PC-9 (cell line): ENCODE measurements around the gene HEG1. TPM values are rescaled to one million over a fixed set of nuclear protein-coding genes. Genes with fewer than 3 reads are reported as not detected.

Experiments
- BruUV-seq: library from RNA; stranded (reverse); fragments of 400-500 nt; replicated peaks from 2 replicates; lab custom pipeline; 2021; lab: Mats Ljungman, UMichigan
- CTCF ChIA-PET: fragments of 300-600 bp; sonication (Branson Sonifier 250); formaldehyde crosslinking; loops from one replicate; lab custom pipeline; 2022; ENCODE audit warnings: antibody characterized with exemption; lab: Charles Lee
- POLR2A ChIA-PET: fragments of 300-600 bp; sonication (Branson Sonifier 250); formaldehyde crosslinking; loops from one replicate; lab custom pipeline; 2022; ENCODE audit warnings: antibody characterized with exemption; ENCODE audit not compliant: unreplicated experiment; lab: Charles Lee
- DNase-seq, 2 experiments: peaks; one replicate each; pipeline versions ENCODE4 v3.0.0 to v3.0.0-alpha.2; 2015 to 2022; ENCODE audit warnings: mixed read lengths in 1 of 2
- H2AFZ ChIP-seq: fragments of 200-600 bp; sonication (generic); 2 replicates; pipeline ENCODE4 v1.8.1; 2017; ENCODE audit warnings: antibody characterized with exemption
- H3F3A ChIP-seq: fragments of 200-600 bp; sonication (generic); 2 replicates; pipeline ENCODE4 v1.8.1; 2017; ENCODE audit warnings: antibody characterized with exemption, mild to moderate bottlenecking, low read depth; ENCODE audit not compliant: insufficient read depth
- H3K27ac ChIP-seq: fragments of 200-600 bp; sonication (generic); 2 replicates; pipeline ENCODE4 v1.6.1; 2016; ENCODE audit warnings: mixed run types
- H3K27me3 ChIP-seq: fragments of 200-600 bp; sonication (generic); 2 replicates; pipeline ENCODE4 v1.6.1; 2016; ENCODE audit warnings: low read depth, mixed run types; ENCODE audit not compliant: insufficient read depth
- H3K36me3 ChIP-seq: fragments of 200-600 bp; sonication (generic); 2 replicates; pipeline ENCODE4 v1.6.1; 2016; ENCODE audit warnings: low read depth, mixed run types
- H3K4me1 ChIP-seq: fragments of 200-600 bp; sonication (generic); replicated peaks from 2 replicates; pipeline ENCODE4 v1.6.1; 2016; ENCODE audit warnings: mixed run types; ENCODE audit not compliant: insufficient read depth
- H3K4me2 ChIP-seq: fragments of 200-600 bp; sonication (generic); 2 replicates; pipeline ENCODE4 v1.6.1; 2017; ENCODE audit warnings: mixed run types
- H3K4me3 ChIP-seq: fragments of 200-600 bp; sonication (generic); 2 replicates; pipeline ENCODE4 v1.6.1; 2016; ENCODE audit warnings: mixed run types
- H3K79me2 ChIP-seq: fragments of 200-600 bp; sonication (generic); 2 replicates; pipeline ENCODE4 v1.6.1; 2017; ENCODE audit warnings: low read depth, mixed run types
- H3K9me2 ChIP-seq: fragments of 200-600 bp; sonication (generic); 2 replicates; pipeline ENCODE4 v1.8.1; 2017; ENCODE audit warnings: mild to moderate bottlenecking; ENCODE audit not compliant: insufficient read depth
- H3K9me3 ChIP-seq: fragments of 200-600 bp; sonication (generic); 2 replicates; pipeline ENCODE4 v1.8.1; 2016; ENCODE audit warnings: low read depth; ENCODE audit not compliant: insufficient read depth
- H4K20me1 ChIP-seq: fragments of 200-600 bp; sonication (generic); 2 replicates; pipeline ENCODE4 v1.8.1; 2017; ENCODE audit not compliant: insufficient read depth
- EZH2 ChIP-seq: fragments of 200-600 bp; sonication (generic); IDR thresholded peaks from 2 replicates; pipeline ENCODE4 v1.8.0; 2017; ENCODE audit warnings: antibody characterized with exemption, low read depth
- intact Hi-C: fragments of 100-400 bp; cut with micrococcal nuclease; formaldehyde crosslinking; loops from one replicate; pipeline ENCODE4 v1.10.0; 2022; ENCODE audit not compliant: unreplicated experiment
- total RNA-seq: library from RNA; stranded (reverse); gene quantifications from 2 replicates; pipeline ENCODE4 v1.2.3, GENCODE V29; 2021
- TF ChIP-seq, protein P1 (sequence below): fragments of 200-600 bp; sonication (generic); conservative IDR thresholded peaks from 2 replicates; pipeline ENCODE4 v1.6.1; 2017; ENCODE audit warnings: mixed run types, antibody characterized with exemption, mild to moderate bottlenecking, moderate library complexity

Gene HEG1
- total RNA-seq, 1 experiment from 2014 or later: 33.5 TPM

GRCh38 chr3:125024817-125025216 is 31.0 kb downstream of the HEG1 start:
- H3K9me2 ChIP-seq: no peaks in the 10 kb centered on the region
- no peak for TF ChIP-seq EZH2
- TF ChIP-seq, protein P1, sequence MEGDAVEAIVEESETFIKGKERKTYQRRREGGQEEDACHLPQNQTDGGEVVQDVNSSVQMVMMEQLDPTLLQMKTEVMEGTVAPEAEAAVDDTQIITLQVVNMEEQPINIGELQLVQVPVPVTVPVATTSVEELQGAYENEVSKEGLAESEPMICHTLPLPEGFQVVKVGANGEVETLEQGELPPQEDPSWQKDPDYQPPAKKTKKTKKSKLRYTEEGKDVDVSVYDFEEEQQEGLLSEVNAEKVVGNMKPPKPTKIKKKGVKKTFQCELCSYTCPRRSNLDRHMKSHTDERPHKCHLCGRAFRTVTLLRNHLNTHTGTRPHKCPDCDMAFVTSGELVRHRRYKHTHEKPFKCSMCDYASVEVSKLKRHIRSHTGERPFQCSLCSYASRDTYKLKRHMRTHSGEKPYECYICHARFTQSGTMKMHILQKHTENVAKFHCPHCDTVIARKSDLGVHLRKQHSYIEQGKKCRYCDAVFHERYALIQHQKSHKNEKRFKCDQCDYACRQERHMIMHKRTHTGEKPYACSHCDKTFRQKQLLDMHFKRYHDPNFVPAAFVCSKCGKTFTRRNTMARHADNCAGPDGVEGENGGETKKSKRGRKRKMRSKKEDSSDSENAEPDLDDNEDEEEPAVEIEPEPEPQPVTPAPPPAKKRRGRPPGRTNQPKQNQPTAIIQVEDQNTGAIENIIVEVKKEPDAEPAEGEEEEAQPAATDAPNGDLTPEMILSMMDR: no peak
- no peaks in the 10 kb centered on the region for H3K79me2 ChIP-seq
- H3F3A ChIP-seq: no peaks in the 10 kb centered on the region
- H3K36me3 ChIP-seq: no peaks in the 10 kb centered on the region
- ChIA-PET POLR2A (interaction anchor here (1.2 kb wide), 1 partner anchor 38 kb away, joined by 3 read pairs; no protein-coding TSS in a partner anchor), CTCF (no interaction called here)
- H3K4me1 ChIP-seq: no peaks in the 10 kb centered on the region
- intact Hi-C loops: no loop called here
- no peaks in the 10 kb centered on the region for H3K27me3 ChIP-seq
- no peak for DNase-seq
- no peak overlapping the region for H3K4me3 ChIP-seq
- no peak overlapping the region for H3K27ac ChIP-seq
- no TSS peak for BruUV-seq
- no peaks in the 10 kb centered on the region for H3K9me3 ChIP-seq
- no peak overlapping the region for H3K4me2 ChIP-seq
- H4K20me1 ChIP-seq: no peaks in the 10 kb centered on the region
- H2AFZ ChIP-seq: no peak overlapping the region

DNA sequence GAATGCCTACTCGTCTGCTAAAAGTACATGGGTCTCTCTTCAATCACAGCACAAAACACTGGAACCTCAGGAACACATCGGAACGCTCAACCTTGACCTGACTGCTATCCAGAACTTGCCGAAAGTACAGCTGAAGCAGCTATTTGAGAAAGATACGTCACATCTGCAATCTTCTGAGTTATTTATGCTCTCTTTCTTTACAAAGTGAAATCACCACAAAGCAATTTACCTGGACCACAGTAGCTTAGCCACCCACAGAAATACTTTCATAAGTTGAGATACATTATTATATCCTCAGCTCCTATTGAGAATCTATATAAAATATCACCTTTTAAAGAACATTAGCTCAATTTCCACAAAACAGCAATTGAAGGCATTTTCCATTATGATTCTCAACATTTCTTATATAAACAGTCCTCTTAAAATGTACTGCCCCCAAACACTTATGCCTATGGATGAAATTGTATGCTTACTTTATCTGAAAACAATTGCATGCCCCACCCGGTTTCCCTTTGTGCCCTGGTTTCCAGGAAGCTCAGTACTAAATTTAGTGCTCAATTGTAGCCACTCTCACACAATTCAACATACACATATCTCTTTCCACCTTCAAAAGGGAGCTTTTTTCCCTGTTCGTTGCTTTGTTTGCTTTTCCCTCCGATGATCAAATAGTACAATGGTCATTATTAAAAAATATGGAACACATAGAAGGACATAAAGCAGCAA is 31.8 kb downstream of the HEG1 start:
- TF ChIP-seq EZH2: no peak
- TF ChIP-seq, protein P1: no peak
- Histone ChIP-seq H3K9me2 (no peaks in the 10 kb centered on the region), H3K4me1 (no peaks in the 10 kb centered on the region), H3K27me3 (no peaks in the 10 kb centered on the region), H3K36me3 (no peaks in the 10 kb centered on the region), H3K79me2 (no peaks in the 10 kb centered on the region), H3K4me2 (no peak overlapping the region), H2AFZ (no peak overlapping the region), H4K20me1 (no peaks in the 10 kb centered on the region), H3F3A (no peaks in the 10 kb centered on the region), H3K9me3 (no peaks in the 10 kb centered on the region), H3K4me3 (no peak overlapping the region), H3K27ac (no peak overlapping the region)
- POLR2A ChIA-PET: interaction anchor here (0.7 to 1.2 kb wide), 2 partner anchors 39 to 402 kb away, joined by 3 read pairs; no protein-coding TSS in a partner anchor
- DNase-seq: no peak
- CTCF ChIA-PET: no interaction called here
- BruUV-seq: no TSS peak
- intact Hi-C loops: no loop called here

- no peaks in the 10 kb centered on the region for H4K20me1 ChIP-seq
These were observed 33.6 kb downstream of the HEG1 start for GRCh38 chr3:125022206-125022605.

More at GRCh38 chr3:125022206-125022605, 33.6 kb downstream of the HEG1 start:
- no peaks in the 10 kb centered on the region for H3K9me2 ChIP-seq
- no peaks in the 10 kb centered on the region for H3K79me2 ChIP-seq
- H3K4me3 ChIP-seq: no peak overlapping the region
- H2AFZ ChIP-seq: no peak overlapping the region
- no peaks in the 10 kb centered on the region for H3K27me3 ChIP-seq
- no peaks in the 10 kb centered on the region for H3F3A ChIP-seq
- no peaks in the 10 kb centered on the region for H3K9me3 ChIP-seq
- no peak overlapping the region for H3K4me2 ChIP-seq
- intact Hi-C loops: no loop called here
- no peak for DNase-seq
- CTCF ChIA-PET: no interaction called here
- TF ChIP-seq, protein P1: no peak
- H3K36me3 ChIP-seq: no peaks in the 10 kb centered on the region
- H3K4me1 ChIP-seq: no peaks in the 10 kb centered on the region
- no TSS peak for BruUV-seq
- H3K27ac ChIP-seq: no peak overlapping the region
- POLR2A ChIA-PET: no interaction called here
